Stimulated activated CD8-positive, alpha-beta memory T cell treated with anti-CD3 and anti-CD28 coated beads, Interleukin-7, amount 100 ng/mL, for 48 hours (primary cell): ENCODE measurements around the gene NOL8.

Experiments
- DNase-seq, 2 donors: peaks; one replicate each; pipeline ENCODE4 v3.0.0-alpha.2; 2020; ENCODE audit warnings: low read depth in 1 of 2; ENCODE audit errors: extremely low read depth in 1 of 2

NOL8 gene

GRCh38 chr9:92325269-92325990 lies at the start of gene NOL8, which contains the start of gene CENPP:
TSS of gene NOL8 (minus strand) at chr9:92325350. CDS start at chr9:92324161, 1,189 bp downstream.
TSS of gene CENPP (plus strand) at chr9:92325953.
- peak; percentile 61 to 70 for DNase-seq

- no peak for DNase-seq
These were observed 48.0 kb upstream of the NOL8 start for GRCh38 chr9:92373167-92373566.

- no peak for DNase-seq
These were observed 43.9 kb upstream of the NOL8 start for GRCh38 chr9:92369075-92369474.

- DNase-seq, result no peak
These were observed 34.9 kb upstream of the NOL8 start for GRCh38 chr9:92360083-92360482.

GRCh38 chr9:92359394-92359995 lies 34.3 kb upstream of the NOL8 start:
- DNase-seq, result no peak

GRCh38 chr9:92353051-92353450 lies 27.9 kb upstream of the NOL8 start:
- DNase-seq, result no peak

- DNase-seq, result no peak
These were observed 25.6 kb upstream of the NOL8 start for GRCh38 chr9:92350740-92351133.

- DNase-seq, result no peak
These were observed 24.9 kb upstream of the NOL8 start for GRCh38 chr9:92349771-92350739.

- no peak for DNase-seq
These were observed 20.4 kb upstream of the NOL8 start for GRCh38 chr9:92345582-92345981.

- DNase-seq, result no peak
These were observed 17.8 kb upstream of the NOL8 start for GRCh38 chr9:92342825-92343488.

GRCh38 chr9:92341578-92341977 lies 16.4 kb upstream of the NOL8 start:
- no peak for DNase-seq

- DNase-seq, result no peak
These were observed 8.1 kb upstream of the NOL8 start for GRCh38 chr9:92333282-92333634.

- no peak for DNase-seq
These were observed 7.6 kb upstream of the NOL8 start for GRCh38 chr9:92332577-92333281.

- no peak for DNase-seq
These were observed 3.1 kb upstream of the NOL8 start for GRCh38 chr9:92328225-92328624.

GRCh38 chr9:92327283-92327850 lies 2.2 kb upstream of the NOL8 start:
- DNase-seq, result no peak

- DNase-seq, result no peak
These were observed 896 bp upstream of the NOL8 start for GRCh38 chr9:92325991-92326500.

- DNase-seq, result peak in 1 of 2 donors; percentile 56
These were observed 271 bp downstream of the NOL8 start for GRCh38 chr9:92324889-92325268.

GRCh38 chr9:92324431-92324830 lies 719 bp downstream of the NOL8 start:
- DNase-seq, result no peak

- DNase-seq, result no peak
These were observed 9.7 kb downstream of the NOL8 start for GRCh38 chr9:92315456-92315855.

- DNase-seq, result no peak
These were observed 11.5 kb downstream of the NOL8 start for GRCh38 chr9:92313624-92314012.
